Measurements from ENCODE around the gene PIK3R1.

The PIK3R1 gene

GRCh38 chr5:68303038-68303738 lies 87.6 kb downstream of the PIK3R1 start:
- DNase-seq: peak; percentile 79

GRCh38 chr5:68303754-68304420 lies 88.3 kb downstream of the PIK3R1 start:
- DNase-seq: no peak

- no peak for DNase-seq
These were observed 89.0 kb downstream of the PIK3R1 start for GRCh38 chr5:68304421-68305052.

GRCh38 chr5:68305223-68305870 lies 89.8 kb downstream of the PIK3R1 start:
- no peak for DNase-seq

- no peak for DNase-seq
These were observed 90.9 kb downstream of the PIK3R1 start for GRCh38 chr5:68306361-68307014.

- no peak for DNase-seq
These were observed 97.8 kb downstream of the PIK3R1 start for GRCh38 chr5:68313336-68313735.

GRCh38 chr5:68314465-68314864 lies 98.9 kb downstream of the PIK3R1 start:
- no peak for DNase-seq

GRCh38 chr5:68315679-68316271 lies 100.2 kb downstream of the PIK3R1 start:
- no peak for DNase-seq

- DNase-seq: no peak
These were observed 100.9 kb downstream of the PIK3R1 start for GRCh38 chr5:68316469-68316868.

- no peak for DNase-seq
These were observed 102.1 kb downstream of the PIK3R1 start for GRCh38 chr5:68317646-68318045.

- no peak for DNase-seq
These were observed 103.6 kb downstream of the PIK3R1 start for GRCh38 chr5:68318955-68319705.

- DNase-seq: no peak
These were observed 104.3 kb downstream of the PIK3R1 start for GRCh38 chr5:68319706-68320412.

GRCh38 chr5:68320413-68320986 lies 104.9 kb downstream of the PIK3R1 start:
- no peak for DNase-seq

GRCh38 chr5:68325065-68325580 lies 109.6 kb downstream of the PIK3R1 start:
- DNase-seq: no peak

- no peak for DNase-seq
These were observed 114.1 kb downstream of the PIK3R1 start for GRCh38 chr5:68329554-68330255.

GRCh38 chr5:68330574-68330973 lies 115.0 kb downstream of the PIK3R1 start:
- DNase-seq: no peak

- DNase-seq: no peak
These were observed 115.9 kb downstream of the PIK3R1 start for GRCh38 chr5:68331192-68332079.

- no peak for DNase-seq
These were observed 116.5 kb downstream of the PIK3R1 start for GRCh38 chr5:68332080-68332451.

GRCh38 chr5:68332556-68332955 lies 117.0 kb downstream of the PIK3R1 start:
- DNase-seq: no peak
